NCI-H2029 (cell line): Measurements from ENCODE around the gene B4GALT2.
A peak's percentile ranks its signal among the peaks of the same experiment; 100 is the strongest.

Experiments
- DNase-seq: peaks from one replicate; lab custom pipeline; 2025; lab: John Stamatoyannopoulos, UW

The B4GALT2 gene

DNA sequence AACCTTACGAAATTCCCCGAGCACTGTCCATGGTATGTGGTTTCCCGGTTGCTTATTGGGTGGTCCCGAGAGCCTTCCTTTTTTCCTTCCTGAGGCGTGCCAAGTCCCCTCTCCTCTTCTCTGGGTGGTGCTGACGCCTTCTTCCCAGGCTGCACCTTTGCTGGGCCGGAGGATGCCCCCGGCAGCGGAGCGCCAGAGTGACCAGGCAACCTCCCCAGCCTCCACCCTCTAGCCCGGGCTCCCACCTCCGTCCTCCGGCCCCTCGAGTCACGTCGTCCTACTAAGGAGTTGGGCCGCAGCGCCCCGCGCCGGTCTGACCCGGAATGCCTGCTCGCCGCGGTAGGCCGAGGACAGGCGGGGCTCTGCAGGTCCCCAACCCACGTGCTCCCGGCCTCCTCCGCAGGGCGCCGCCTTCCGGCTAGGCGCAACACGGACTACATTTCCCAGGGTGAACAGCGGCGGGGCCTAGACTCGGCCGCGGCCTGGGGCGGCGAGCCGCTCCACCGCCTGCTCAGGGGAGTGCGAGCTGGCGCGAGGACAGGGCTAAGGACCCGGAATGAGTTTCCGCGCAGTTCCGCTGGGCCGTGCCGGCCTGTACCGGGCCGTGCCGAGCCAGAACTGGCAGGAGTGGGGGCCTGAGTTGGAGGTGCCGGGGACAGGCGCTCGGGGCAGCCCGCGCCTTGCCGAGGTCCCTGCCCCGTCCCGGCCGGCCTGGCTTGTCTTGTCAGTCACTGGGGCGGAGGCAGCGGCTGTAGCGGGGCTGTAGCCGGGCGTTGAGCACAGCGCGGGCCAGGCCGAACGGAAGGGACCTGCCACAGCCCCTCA lies 32.6 kb upstream of the B4GALT2 start, which contains the start of gene IPO13:
Gene IPO13, plus strand, starts transcription at position 715 of the 825 bp plus-strand sequence. CDS start 651 bp downstream, outside the sequence.
- peak; percentile 99 for DNase-seq

DNA sequence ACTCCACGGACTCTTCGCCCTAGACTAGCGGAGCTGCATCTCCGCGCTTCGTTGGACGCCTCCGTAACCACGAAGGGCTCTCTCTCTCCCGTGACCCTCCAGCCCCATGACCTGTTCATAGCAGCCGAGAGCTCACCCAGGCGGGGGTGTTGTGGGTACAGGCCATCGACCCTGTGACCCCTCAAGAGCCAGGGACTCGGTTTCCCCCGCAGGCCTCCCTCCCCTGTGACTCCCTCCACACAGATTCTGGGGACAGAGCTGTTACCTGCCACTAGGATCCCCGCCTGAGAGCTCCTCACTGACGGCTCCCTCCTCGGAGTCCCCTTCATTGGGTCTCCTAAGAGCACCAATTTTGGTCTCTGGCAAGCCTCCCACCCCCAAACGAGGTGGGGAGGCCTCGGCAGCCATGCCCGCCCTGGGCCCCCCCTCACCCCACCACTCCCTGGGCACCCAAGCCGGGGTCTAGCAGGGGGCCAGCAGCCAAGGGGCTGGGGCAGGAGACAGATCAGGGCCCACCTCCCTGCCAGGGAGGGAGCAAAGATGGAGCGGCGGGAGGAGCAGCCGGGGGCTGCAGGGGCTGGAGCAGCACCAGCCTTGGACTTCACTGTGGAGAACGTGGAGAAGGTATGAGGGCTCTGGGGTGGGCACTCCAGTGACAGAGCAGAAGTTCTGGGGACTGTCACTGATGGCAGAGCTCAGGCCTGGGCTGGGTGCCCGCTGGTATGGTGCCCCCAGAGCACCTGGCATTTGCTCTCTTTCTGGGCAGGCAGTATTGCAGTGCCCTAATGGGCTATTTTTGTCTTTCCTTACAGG lies 31.7 kb upstream of the B4GALT2 start:
- DNase-seq: no peak

DNA sequence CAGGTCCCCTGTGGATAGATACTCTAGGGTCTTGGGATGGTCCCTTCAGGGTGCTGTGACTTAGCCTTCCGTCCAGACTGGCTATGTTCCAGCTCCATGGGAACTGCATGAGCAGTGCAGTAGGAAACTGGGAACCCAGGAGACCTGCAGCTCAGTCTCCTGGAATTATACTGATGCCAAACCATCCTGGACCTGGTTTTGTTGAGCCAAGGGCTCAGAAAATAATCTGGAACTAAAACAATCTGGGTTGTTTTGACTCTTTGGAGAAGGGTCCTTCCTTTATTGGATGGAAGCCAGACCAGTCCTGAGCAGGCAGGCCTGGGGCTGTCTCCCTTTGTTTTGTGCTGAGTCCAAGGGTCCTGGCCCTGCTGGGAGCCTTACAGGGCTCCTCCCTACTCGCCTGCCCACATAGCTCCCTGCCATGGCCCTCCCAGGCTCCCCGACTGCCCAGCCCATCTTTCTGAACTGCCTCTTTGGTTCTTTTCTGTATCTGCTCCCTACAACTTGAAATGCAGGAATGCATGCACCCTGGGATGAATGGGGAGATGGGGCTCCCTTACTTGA lies 31.1 kb upstream of the B4GALT2 start:
- peak; percentile 15 for DNase-seq

DNA sequence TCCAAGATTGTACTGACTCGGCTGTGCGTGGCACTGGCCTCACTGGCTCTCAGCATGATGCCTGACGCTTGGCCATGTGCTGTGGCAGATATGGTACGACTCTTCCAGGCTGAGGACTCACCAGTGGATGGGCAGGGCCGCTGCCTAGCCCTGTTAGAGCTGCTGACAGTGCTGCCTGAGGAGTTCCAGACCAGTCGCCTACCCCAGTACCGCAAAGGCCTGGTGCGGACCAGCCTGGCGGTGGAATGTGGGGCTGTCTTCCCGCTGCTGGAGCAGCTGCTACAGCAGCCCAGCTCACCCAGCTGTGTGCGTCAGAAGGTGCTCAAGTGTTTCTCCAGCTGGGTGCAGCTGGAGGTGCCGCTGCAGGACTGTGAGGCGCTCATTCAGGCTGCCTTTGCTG lies 29.3 kb upstream of the B4GALT2 start:
- no peak for DNase-seq

DNA sequence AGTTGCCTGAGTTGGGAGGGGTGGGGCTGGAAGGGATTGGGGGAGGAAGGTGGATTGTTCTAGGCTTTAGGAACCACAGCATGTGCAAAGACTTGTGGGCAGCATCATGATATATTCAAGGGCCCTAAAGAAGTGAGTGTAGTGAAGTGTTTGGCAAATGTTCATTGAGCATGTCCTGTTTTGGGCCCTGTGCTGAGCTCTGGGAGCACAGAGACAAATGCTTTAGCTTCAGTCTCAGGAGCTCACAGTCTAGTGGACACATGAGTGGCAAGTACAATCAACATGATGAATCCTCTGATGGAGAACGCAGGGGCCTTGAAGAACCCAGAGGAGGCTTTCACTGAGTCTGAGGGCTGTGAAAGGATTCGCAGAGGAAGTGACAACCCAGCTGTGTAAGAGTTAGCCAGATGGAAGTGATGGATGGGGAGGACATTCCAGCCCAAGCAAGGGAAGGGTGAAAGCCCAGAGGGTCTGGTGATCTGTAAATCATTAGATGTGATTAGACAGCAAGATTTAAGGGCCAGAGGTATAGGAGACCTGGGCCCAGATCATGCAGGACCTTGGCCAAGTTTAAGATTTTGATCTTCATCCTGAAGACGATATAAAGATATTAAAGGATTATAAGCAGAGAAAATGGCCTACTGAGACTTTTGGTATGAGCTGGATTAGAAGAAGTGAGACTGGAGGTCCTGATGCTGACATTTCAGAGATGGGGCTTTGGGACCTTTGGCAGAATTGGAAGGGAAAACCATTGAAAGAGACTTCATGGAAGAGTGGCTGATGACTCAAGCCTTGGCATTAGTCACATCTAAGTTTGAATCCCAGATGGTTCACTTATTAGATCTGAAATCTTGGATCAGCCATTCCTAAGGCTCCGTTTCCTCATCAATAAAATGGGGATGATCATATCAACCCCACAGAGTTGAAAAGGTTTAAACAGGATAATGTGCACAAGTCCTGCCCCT lies 27.7 kb upstream of the B4GALT2 start:
- DNase-seq: no peak

DNA sequence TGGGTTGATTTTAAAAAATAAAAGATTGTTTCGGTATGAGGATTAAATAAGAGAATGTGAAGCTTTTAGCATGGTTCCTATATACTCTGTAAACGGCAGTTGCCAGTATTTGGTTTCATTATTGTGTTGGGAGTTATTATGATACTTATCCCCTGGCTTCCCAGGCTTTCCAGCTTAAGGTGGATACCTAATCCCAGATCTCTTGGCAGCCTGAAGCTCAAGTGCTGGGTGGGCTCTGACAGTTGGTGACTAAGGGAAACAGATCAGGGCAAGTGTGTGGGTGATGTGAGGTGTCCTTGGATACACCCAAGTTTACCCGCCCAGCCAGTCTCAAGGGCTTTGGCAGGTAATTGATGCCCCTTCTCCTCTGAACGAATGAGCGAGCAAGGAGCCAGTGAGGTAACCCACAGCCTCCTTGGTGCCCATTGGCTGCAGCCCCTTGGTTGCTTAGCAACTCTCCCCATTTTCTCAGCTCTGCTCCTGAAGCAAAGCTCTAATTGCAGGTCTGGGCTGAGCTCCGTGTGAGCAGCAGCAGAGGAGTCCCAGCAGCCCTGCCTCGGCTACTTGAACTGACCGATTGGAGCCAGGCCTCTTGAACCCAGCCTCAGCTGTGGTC lies 26.2 kb upstream of the B4GALT2 start:
- DNase-seq: peak; percentile 83

DNA sequence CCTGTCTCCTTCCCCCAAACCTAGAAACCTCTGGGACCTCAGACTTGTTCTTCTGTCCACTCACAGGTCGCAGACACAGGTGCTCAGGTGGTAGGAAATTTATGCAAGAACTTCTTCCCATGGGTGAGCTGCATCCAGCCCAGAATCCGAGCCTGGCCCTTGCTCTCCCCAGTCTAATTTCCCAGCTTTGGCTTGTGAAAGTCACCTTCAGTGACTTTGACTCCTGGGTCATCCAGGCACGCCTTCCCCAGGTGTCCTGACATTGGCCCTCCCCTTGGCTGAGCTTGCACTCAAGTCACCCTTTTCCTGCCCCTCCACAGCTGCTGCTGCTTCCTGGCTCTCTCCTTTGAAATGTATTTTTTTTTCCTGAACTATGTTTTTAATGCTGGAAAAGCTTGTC lies 25.6 kb upstream of the B4GALT2 start:
- DNase-seq: peak; percentile 22

DNA sequence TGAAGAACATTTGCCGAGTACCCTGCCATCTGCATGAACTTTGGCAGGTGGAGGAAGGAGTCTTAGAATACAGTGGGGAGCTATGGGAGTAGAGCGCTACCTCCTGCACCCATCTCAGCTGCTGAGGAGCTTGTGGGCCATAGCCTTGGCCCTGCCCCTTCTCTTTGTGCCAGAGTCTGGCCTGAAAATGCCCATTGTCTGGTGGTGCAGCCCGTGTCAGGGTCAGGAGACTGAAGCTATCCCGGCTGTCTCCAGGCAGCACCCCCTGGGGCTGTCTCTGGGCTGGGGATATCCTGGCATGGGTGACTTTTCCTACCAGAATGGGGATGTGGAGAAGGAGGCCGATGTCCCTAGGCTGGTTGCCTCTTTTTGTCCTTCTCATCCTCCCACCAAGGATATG lies 25.0 kb upstream of the B4GALT2 start:
- DNase-seq: no peak

DNA sequence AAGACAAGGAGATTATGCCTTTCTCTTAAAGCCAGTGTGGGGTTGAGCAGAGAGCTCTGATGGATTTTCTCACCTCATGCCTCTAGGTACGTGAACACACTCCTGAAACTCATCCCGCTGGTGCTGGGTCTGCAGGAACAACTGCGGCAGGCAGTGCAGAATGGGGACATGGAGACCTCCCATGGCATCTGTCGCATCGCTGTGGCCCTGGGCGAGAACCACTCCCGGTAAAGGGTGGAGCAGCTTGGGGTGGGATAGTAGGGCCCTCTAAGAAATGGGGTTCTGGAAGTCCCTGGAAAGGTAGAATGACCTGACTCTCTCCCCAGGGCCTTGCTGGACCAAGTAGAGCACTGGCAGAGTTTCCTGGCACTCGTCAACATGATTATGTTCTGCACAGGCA lies 22.8 kb upstream of the B4GALT2 start:
- DNase-seq: no peak

DNA sequence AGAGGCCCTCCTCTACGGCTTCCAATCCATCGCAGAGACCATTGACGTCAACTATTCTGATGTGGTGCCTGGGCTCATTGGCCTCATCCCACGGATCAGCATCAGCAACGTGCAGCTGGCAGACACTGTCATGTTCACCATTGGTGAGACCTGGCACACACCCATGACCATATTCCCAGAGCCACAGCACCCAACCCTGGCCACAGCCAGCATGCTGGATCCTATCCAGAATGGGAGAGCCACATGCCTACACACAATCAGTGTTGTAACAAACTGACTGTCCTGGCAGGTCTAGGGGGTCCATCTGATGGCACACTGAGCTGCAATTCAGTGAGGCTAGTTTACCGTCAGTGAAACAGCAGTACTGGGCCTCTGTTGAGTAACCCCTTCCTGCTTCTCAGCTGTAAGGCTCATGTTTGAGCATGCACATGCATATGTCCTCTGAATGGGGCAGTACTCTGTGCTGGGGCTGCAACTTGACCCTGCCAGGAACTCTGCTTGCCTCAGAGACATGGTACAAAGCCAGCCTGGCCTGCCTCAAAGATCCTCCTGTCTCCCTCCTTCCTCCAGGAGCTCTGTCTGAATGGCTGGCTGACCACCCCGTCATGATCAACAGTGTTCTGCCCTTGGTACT lies 21.5 kb upstream of the B4GALT2 start:
- DNase-seq: no peak

DNA sequence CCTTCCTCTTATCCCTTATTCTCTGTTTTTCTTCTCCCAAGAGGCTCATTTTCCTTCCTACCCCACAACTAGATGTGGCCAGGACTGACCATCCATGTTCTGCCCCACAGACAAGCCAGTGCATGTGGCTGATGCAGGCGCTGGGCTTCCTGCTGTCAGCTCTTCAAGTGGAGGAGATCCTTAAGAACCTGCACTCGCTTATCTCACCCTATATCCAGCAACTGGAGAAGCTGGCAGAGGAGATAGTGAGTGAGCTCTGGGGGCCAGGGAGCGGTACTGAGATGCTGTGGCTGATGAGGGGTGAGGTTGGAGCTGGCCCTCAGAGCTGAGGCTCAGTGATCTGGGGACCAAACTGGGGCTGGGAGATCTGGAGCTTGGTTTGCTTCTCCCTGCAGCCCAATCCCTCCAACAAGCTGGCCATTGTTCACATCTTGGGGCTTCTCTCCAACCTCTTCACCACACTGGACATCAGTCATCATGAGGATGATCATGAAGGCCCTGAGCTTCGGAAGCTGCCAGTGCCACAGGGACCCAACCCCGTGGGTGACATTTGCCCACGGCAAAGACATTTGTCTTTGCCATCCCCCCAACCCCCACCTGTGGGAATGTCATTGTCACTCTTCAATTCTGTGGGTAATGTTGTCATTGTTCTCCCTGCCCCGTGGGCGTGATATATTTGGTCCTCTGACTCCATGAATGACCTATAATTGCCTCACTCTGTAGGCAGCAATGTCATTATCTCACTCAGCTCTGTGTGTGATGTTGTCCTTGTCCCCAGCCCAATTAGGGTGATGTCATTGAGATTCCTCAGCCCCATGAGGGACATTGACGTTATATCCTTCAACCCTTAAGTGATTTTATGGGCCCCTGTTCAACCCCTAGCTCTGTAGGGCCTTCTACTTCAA lies 20.4 kb upstream of the B4GALT2 start:
- no peak for DNase-seq

DNA sequence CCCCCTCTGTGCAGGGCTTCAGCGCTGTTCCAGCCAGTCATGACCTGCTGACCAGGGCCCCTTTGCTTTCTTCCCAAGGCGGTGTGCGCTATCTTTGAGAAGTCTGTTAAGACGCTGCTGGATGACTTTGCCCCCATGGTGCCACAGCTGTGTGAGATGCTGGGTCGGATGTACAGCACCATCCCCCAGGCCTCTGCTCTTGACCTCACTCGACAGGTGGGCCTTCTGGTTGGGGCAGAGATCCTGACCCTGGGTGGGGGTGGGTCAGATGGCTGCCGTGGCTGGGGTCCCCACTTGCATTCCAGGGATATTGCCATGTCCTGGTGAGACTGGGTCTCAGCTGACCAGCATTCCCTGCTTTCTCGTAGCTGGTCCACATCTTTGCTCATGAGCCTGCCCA lies 18.2 kb upstream of the B4GALT2 start:
- DNase-seq: no peak

DNA sequence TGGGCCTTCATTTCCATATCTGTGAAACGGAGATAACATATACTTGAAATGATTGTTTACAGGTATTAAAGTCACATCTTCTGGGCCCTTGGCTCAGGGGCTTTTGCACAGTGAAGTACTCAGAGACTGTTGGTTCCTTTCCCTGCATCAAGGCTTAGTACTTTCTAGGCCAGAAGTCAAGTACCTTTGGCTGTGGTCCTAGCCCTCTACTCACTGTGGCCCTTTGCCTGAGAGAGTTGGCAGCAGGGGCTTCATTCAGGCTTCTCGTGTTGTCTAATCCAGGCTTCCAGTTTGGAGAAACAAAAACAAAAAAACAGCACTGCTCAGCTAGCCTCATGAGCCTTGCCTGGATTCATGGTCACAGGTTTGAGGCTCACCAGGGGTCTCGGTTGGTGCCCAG lies 17.3 kb upstream of the B4GALT2 start:
- DNase-seq: no peak

DNA sequence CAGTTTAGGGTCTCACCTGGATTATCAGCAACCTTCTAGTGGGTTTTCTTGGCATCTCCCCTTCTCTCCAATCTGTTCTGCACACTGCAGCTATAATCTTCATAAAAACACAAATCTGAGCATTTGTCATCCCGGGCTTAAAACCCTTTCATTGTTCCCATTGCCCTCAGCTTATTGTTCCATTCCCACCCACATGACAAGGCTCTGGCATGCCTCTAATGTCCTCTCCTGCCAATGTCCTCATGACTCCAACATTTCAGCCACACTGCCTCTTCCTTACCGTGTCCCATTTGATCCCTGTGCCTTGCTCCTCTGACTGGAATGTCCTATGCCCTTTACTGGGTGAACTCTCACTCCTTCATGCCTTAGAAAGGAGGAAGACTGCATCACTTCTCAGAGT lies 16.7 kb upstream of the B4GALT2 start:
- no peak for DNase-seq

DNA sequence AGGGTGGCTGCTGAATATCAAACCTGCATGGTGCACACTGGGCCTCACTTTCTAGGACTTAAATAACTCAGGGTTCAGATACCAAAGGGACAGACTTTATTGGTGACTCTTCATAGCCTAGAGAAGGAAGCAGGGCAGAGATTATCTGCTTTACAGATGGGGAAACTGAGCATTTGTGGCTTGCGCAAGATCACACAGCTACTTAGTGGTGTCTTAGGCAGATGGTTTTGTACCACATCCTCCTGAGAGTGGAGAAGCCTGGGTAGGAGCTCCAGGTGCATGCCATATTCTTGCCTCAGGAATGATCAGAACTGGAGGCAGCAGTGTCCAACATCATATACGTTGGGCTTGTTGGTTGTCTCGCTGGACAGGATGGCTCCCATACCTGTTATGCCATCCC lies 16.0 kb upstream of the B4GALT2 start:
- no peak for DNase-seq

DNA sequence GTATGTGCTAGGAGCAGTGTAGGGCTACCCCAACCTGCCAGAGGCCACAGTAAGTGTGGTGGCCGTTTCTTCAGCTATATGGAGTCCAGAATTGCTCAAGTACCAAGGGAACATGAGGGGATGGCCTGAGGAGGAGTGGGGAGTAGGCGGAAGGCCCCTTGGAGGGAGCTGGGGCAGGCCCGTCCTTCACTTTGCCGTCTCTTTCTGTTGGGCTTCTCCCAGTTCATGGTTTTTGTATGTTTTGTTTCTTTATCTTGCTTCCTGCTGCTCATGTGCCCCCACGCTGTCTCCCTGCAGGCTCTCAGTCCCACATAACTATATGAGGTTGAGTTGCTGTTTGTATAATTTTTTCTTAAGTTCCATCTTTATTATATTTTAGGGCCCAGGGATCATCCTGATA lies 15.1 kb upstream of the B4GALT2 start:
- no peak for DNase-seq

DNA sequence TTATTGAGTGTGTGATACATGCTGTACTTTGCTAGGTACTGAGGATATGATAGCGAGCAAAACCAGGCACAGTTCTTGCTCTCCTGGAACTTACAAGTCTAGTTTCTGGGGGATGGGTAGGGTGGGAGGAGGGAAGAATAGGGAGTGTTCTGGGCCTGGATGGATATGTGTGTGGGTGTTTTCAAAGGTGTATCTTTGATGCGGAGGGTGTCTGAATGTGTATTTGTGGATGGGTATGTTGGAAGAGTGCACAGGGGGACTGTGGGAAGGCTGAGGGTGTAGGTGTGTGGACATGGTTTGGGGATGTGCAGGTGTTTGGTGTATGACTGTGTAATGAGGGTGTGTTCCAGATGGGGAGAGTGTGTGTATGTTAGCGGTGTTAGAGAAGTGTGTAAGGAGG lies 13.7 kb upstream of the B4GALT2 start:
- no peak for DNase-seq

DNA sequence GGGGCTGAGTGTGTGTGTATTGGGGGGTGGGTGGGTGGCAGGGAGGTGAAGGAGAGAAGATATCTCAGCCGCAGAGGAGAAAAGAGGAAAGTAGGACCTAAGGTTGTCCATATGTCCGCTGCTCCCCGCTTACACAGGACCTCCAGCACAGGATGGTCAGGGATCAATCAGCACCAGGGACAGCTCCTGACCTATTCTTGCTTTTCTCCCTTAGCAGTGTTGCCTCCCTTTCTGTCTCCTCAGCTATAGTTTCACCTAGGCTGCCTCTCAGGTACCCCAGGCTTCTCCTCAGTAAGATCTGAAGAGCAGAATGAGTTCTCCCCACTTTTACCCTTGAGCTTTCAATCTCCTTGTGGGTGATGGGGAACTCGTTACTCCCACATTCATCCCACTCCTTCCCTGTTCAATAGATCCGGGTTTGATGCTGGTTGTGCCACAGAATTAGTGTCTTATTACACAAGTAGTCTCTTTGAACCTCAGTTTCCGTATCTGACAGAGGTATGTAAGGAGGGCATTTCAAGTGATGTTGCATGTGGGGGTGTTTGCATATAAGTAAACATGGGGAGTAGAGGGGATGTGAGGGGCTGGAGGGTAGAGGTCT lies 10.6 kb upstream of the B4GALT2 start:
- DNase-seq: no peak

DNA sequence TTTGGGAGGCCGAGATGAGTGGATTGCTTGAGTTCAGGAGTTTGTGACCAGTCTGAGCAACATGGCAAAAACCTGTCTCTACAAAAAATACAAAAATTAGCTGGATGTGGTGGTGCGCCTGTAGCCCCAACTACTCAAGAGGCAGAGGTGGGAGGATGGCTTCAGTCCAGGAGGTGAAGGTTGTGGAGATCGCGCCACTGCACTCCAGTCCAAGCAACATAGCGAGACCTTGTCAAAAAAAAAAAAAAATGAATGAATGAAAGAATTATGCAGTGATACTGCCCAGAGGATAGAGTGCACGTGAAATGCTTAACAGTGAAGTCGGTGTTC lies 9.6 kb upstream of the B4GALT2 start:
- no peak for DNase-seq
